Thyroid gland (tissue), 4 donors: ENCODE results near the gene ZBP1.

Experiments used
- CTCF ChIP-seq, 6 experiments: fragments of 200-600 bp in 3 of 6; fragments of 450-650 bp in 3 of 6; sonication (generic) in 3 of 6; IDR thresholded peaks; one replicate each; pipeline ENCODE4 v1.5.1; 2016 to 2019; ENCODE audit warnings: antibody characterized with exemption in 6 of 6, mild to moderate bottlenecking in 2 of 6, inconsistent platforms in 1 of 6, moderate library complexity in 1 of 6
- POLR2A ChIP-seq, 2 donors: fragments of 450-650 bp; IDR thresholded peaks; one replicate each; pipeline ENCODE4 v1.6.1; 2017; ENCODE audit warnings: antibody characterized with exemption in 2 of 2, mild to moderate bottlenecking in 2 of 2, moderate library complexity in 1 of 2

GRCh38 chr20:57653546-57653900 lies 33.3 kb upstream of the ZBP1 start:
- no peak for TF ChIP-seq CTCF (IDR thresholded peaks at IDR 0.05)
- no peak for TF ChIP-seq POLR2A (IDR thresholded peaks at IDR 0.05)
